ENCODE data around the gene RXFP1. TPM values are rescaled to one million over a fixed set of nuclear protein-coding genes. Genes with fewer than 3 reads are reported as not detected.

RXFP1 gene
- total RNA-seq, 2 donors from 2014 or later = 0.24 to 0.37 TPM

DNA sequence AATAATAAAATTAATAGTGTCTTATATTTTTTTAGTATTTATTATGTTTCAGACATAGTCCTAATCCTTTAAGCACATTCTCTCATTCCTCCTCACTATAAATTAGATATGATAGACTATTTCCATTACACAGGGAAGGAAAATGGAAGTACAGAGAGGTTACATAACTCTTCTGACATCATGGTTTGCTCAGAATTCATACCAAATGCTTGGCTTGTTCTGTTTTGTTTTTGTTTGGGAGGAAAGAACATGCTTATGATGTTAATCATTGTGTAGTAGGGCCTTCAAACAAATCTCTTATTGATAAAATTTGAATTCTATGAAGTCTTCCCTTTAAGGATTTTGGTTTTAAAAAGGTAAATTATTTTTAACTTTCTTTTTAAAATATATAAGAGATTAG is 59.5 kb downstream of the RXFP1 start:
- no peaks in the 10 kb centered on the region for H3K9me3 ChIP-seq
- H3K4me1 ChIP-seq = no peaks in the 10 kb centered on the region
- TF ChIP-seq, protein P1, sequence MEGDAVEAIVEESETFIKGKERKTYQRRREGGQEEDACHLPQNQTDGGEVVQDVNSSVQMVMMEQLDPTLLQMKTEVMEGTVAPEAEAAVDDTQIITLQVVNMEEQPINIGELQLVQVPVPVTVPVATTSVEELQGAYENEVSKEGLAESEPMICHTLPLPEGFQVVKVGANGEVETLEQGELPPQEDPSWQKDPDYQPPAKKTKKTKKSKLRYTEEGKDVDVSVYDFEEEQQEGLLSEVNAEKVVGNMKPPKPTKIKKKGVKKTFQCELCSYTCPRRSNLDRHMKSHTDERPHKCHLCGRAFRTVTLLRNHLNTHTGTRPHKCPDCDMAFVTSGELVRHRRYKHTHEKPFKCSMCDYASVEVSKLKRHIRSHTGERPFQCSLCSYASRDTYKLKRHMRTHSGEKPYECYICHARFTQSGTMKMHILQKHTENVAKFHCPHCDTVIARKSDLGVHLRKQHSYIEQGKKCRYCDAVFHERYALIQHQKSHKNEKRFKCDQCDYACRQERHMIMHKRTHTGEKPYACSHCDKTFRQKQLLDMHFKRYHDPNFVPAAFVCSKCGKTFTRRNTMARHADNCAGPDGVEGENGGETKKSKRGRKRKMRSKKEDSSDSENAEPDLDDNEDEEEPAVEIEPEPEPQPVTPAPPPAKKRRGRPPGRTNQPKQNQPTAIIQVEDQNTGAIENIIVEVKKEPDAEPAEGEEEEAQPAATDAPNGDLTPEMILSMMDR (IDR thresholded peaks at IDR 0.05) = no peak
- no peaks in the 10 kb centered on the region for H3K27me3 ChIP-seq
- no peak for DNase-seq
- no peak overlapping the region for H3K4me3 ChIP-seq
- H3K36me3 ChIP-seq = no peaks in the 10 kb centered on the region
- intact Hi-C loops (cut with DNase I) = no loop called here
- no peak overlapping the region for H3K9ac ChIP-seq (ENCODE audit: low read depth in 2 of 2, low read length in 2 of 2)
- H3K27ac ChIP-seq = no peak overlapping the region

DNA sequence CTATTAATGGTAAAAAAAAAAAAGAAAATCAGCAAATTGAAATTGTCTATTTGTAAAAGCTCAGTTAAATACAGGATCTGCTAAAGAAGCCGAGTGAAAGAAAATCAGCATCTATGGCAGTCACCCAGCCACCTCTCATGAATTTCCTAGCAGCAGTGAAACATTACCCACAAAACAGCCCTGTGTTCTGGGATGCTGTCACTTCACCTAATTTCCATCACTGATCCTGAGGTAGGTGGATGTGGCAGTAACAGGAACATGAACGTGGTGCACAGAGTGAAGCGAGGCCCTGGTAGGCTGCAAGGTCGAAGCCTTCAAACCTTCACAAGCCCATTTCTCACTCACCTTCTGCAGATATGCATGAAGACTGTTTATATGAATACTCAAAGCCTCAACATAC is 65.2 kb downstream of the RXFP1 start:
- no peak for DNase-seq
- Histone ChIP-seq H3K9ac (ENCODE audit: low read depth in 2 of 2, low read length in 2 of 2) (no peak overlapping the region), H3K27me3 (no peaks in the 10 kb centered on the region), H3K9me3 (no peaks in the 10 kb centered on the region), H3K27ac (no peak overlapping the region), H3K4me1 (no peaks in the 10 kb centered on the region), H3K36me3 (no peaks in the 10 kb centered on the region), H3K4me3 (no peak overlapping the region)
- TF ChIP-seq, protein P1 (IDR thresholded peaks at IDR 0.05) = no peak
- intact Hi-C loops (cut with DNase I) = no loop called here

DNA sequence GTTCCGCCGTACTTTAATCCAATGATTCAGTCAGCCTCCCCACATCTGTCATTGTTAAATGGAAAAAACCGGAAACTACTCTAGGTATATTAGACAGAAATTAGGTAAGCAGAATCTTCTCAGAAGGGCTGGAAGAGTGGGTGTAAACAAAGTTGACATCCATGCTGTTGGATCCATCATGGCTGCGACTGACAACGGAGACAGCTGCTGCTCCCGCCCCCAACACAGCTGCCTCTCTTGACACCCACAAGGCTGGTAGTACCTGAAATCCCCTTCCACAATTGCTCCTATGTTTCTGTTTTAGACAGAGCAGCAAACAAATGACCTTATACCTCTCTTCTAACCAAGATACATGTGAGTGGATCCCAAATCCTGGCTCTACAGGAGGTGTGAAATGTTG is 66.6 kb downstream of the RXFP1 start:
- no peak for DNase-seq
- no peak overlapping the region for H3K4me3 ChIP-seq
- no peaks in the 10 kb centered on the region for H3K36me3 ChIP-seq
- no peak overlapping the region for H3K9ac ChIP-seq (ENCODE audit: low read depth in 2 of 2, low read length in 2 of 2)
- H3K27ac ChIP-seq = no peak overlapping the region
- H3K4me1 ChIP-seq = no peaks in the 10 kb centered on the region
- no peaks in the 10 kb centered on the region for H3K27me3 ChIP-seq
- TF ChIP-seq, protein P1 (IDR thresholded peaks at IDR 0.05) = no peak
- intact Hi-C loops (cut with DNase I) = no loop called here
- no peaks in the 10 kb centered on the region for H3K9me3 ChIP-seq

DNA sequence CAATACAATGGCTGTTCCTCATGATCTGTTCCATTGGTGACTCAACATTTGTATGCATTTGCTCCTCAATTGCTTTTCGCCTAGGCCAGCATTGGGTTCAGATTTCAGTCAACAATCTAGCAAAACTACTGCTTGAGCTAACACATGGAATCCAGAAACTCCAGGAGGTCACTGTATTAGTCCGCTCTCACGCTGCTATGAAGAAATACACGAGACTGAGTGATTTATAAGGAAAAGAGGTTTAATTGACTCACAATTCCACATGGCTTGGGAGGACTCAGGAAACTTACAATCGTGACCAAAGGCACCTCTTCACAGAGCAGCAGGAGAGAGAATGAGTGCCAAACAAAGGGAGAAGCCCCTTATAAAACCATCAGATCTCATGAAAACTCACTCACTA is 67.1 kb downstream of the RXFP1 start:
- DNase-seq = no peak
- Histone ChIP-seq H3K4me1 (no peaks in the 10 kb centered on the region), H3K4me3 (no peak overlapping the region), H3K36me3 (no peaks in the 10 kb centered on the region), H3K9ac (ENCODE audit: low read depth in 2 of 2, low read length in 2 of 2) (no peak overlapping the region), H3K9me3 (no peaks in the 10 kb centered on the region), H3K27ac (no peak overlapping the region), H3K27me3 (no peaks in the 10 kb centered on the region)
- intact Hi-C loops (cut with DNase I) = no loop called here
- TF ChIP-seq, protein P1 (IDR thresholded peaks at IDR 0.05) = no peak

DNA sequence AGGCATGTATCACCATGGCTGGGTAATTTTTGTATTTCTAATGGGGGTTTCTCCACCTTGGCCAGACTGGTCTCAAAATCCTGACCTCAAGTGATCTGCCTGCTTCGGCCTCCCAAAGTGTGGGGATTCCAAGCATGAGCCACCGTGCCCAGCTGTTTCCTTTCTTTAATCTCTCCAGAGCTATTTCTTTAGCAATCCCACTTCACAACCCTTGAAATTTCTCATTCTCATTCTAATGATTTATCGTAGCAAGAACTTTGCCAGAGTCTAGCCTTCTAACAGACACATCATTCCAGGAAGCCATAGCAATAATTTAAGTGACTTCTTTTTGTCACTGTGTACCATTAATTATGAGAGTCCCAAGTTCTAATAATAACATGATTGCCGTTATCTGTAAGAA is 68.6 kb downstream of the RXFP1 start:
- no peaks in the 10 kb centered on the region for H3K36me3 ChIP-seq

More for the DNA sequence above, 68.6 kb downstream of the RXFP1 start:
- Histone ChIP-seq H3K27me3 (no peaks in the 10 kb centered on the region), H3K4me1 (no peaks in the 10 kb centered on the region), H3K4me3 (no peak overlapping the region), H3K9me3 (no peaks in the 10 kb centered on the region), H3K9ac (ENCODE audit: low read depth in 2 of 2, low read length in 2 of 2) (no peak overlapping the region), H3K27ac (no peak overlapping the region)
- intact Hi-C loops (cut with DNase I) = no loop called here
- TF ChIP-seq, protein P1 (IDR thresholded peaks at IDR 0.05) = no peak
- DNase-seq = no peak

Measured in colonic mucosa (tissue), 4 donors.